Adrenal gland (tissue), 5 donors: ENCODE data around the gene APP.

Experiments
- POLR2A ChIP-seq, 2 donors: fragments of 450-650 bp; IDR thresholded peaks; one replicate each; pipeline ENCODE4 v1.6.1; 2017; ENCODE audit warnings: antibody characterized with exemption in 2 of 2, mild to moderate bottlenecking in 2 of 2, moderate library complexity in 1 of 2
- TF ChIP-seq, protein P1 (sequence below), 6 experiments: fragments of 450-650 bp in 4 of 6; fragments of 200-600 bp in 2 of 6; sonication (generic) in 1 of 6; IDR thresholded peaks; 1 replicate in 5 of 6; 2 replicates in 1 of 6; pipeline versions ENCODE4 v1.5.1 to v1.8.0; 2016 to 2021; ENCODE audit warnings: antibody characterized with exemption in 6 of 6, mild to moderate bottlenecking in 2 of 6, moderate library complexity in 1 of 6
- donor health status: DM: no; HTN: no; CAD: no.

DNA sequence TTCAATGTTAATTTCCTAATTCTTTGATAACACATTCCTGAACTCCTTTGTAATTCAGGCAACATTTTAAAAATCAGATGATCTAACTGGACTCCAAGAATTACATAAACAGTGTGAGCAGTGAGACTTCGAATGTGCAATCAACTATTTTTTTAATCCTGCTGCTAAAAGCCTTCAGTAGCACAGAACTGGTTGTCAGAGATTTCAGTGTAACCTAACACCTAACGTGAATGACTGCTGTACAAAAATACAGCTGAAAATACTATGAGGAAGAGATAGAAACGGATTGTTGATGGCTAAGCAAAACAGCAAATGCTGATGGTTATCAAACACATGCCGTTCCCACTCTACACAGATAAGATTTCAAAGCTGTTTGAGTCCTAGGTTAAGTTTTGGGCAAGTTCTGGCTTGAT is 46.1 kb downstream of the APP start:
- TF ChIP-seq, protein P1, sequence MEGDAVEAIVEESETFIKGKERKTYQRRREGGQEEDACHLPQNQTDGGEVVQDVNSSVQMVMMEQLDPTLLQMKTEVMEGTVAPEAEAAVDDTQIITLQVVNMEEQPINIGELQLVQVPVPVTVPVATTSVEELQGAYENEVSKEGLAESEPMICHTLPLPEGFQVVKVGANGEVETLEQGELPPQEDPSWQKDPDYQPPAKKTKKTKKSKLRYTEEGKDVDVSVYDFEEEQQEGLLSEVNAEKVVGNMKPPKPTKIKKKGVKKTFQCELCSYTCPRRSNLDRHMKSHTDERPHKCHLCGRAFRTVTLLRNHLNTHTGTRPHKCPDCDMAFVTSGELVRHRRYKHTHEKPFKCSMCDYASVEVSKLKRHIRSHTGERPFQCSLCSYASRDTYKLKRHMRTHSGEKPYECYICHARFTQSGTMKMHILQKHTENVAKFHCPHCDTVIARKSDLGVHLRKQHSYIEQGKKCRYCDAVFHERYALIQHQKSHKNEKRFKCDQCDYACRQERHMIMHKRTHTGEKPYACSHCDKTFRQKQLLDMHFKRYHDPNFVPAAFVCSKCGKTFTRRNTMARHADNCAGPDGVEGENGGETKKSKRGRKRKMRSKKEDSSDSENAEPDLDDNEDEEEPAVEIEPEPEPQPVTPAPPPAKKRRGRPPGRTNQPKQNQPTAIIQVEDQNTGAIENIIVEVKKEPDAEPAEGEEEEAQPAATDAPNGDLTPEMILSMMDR (IDR thresholded peaks at IDR 0.05): no peak
- TF ChIP-seq POLR2A (IDR thresholded peaks at IDR 0.05): no peak
